Measurements from ENCODE around the gene ARHGAP22. TPM values are rescaled to one million over a fixed set of nuclear protein-coding genes. Genes with fewer than 3 reads are reported as not detected.

The ARHGAP22 gene
- polyA plus RNA-seq, 1 of the 3 experiments (the other 2 are of a cell fraction) = 12.4 TPM

DNA sequence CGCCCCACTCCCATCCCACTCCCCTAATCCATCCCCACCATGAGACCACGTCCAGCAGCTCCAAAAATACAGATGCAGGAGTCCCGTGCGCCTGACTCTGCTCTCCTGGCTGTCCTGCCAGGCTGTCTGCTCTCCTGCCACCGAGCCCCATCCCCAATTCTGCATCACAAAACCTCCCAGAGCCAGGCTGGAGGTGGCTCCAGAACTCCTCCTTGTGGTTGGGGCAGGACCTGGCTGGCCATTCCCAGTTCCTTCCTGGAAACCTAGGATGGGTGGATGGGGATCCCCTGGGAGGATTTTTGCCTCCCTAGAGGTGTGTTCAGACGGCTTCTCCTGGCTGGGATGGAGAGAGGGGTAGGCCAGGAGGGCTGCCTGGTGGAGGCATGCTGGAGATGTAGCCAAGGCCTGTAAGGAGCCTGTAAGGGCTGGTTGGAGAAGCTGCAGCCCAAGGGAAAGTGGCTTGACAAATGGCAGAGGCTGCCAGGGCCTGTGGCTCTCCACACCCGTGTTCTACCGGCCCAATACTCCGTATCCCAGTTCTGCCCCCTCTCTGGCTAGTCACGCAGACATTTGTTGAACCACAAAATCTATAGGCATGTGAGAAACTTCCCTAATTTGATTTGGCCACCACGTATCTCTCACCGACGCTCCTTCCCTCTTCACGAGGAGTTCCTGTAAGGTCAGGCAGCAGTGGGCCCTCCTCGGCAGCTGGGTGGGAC, 99.3 kb downstream of the ARHGAP22 start:
- H3K9me2 ChIP-seq = no peaks in the 10 kb centered on the region
- TF ChIP-seq FOXJ3 (CRISPR knock-in tag; IDR thresholded peaks at IDR 0.05) = no peak
- TF ChIP-seq RAD21 (IDR thresholded peaks at IDR 0.05; ENCODE audit: low read length) = peak; percentile 19; the same call in 1 of the 2 replicates
- DNase-seq = no peak
- no peak overlapping the region for H3K27ac ChIP-seq (ENCODE audit: low read depth in 2 of 2, low read length in 1 of 2)
- WGBS (ENCODE audit: low lambda C conversion rate) = 91% methylated on average over 15 of the region's 15 CpGs
- no peaks in the 10 kb centered on the region for H3K9me3 ChIP-seq
- no peak overlapping the region for H3K9ac ChIP-seq
- peaks cover 0 to 16% of the 10 kb centered on the region in 2 experiments; a peak in 1 of 4 replicates for H3K4me1 ChIP-seq (ENCODE audit: control insufficient read depth in 1 of 2, insufficient read depth in 2 of 2, low read depth in 1 of 2, low read length in 1 of 2)
- no peak overlapping the region for H3K4me2 ChIP-seq
- H3K36me3 ChIP-seq (replicated peaks in 1 of 2; ENCODE audit: control insufficient read depth in 1 of 2, insufficient read depth in 2 of 2, low read length in 1 of 2) = peaks cover 0 to 6% of the 10 kb centered on the region in 2 experiments
- H3K4me3 ChIP-seq (ENCODE audit: low read depth in 2 of 2, low read length in 1 of 2) = no peak overlapping the region
- CTCF ChIA-PET = interaction anchor here (0.6 to 4.1 kb wide), 16 partner anchors 8 to 150 kb away, joined by 3 to 20 read pairs (median 6); no protein-coding TSS in a partner anchor
- H4K20me1 ChIP-seq (ENCODE audit: insufficient read depth) = peaks cover 73% of the 10 kb centered on the region
- POLR2A ChIA-PET = no interaction called here
- H3F3A ChIP-seq (replicated peaks; ENCODE audit: insufficient read depth) = peaks cover 10% of the 10 kb centered on the region
- no peaks in the 10 kb centered on the region for H3K27me3 ChIP-seq (ENCODE audit: insufficient read depth)
- H3K79me2 ChIP-seq (ENCODE audit: insufficient read depth) = peaks cover 94% of the 10 kb centered on the region
- no peak overlapping the region for H2AFZ ChIP-seq (ENCODE audit: low read depth)

DNA sequence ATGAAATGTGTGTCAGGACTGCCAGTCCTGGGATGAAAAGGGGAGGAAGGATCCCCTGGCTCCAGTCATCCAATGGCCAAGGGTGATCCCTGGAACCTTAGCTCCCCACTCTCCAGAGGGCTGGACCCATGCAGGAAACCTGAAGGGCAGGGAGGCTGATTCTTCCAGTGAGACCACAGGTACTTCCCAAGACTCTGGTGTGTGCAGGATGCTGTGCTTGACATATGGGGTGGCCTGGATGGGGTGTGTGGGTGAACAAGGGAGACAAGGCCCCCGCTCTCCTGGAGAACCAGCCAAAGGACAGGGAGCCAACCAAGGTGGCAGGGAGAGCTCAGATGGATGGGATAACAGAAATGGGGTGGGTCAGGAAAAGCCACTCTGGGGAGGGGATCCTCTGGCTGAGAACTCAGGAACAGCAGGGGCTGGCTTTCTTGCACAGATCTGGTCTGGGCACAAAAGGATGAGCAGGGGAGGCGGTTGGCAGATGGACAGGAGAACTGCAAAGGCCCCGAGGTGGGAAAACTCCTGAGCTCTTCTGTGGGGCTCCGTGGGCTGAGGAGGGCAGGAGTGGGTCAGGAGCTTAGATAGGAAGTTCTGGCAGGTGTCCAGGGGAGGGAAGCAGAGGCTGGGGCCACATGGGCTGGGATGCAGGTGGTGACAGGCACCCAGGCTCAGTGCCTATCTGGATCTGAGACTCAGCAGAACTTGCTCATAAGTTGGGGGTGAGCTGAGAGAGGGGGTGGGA, 100.6 kb downstream of the ARHGAP22 start:
- H2AFZ ChIP-seq (ENCODE audit: low read depth) = no peak overlapping the region
- H3K27ac ChIP-seq (ENCODE audit: low read depth in 2 of 2, low read length in 1 of 2) = no peak overlapping the region
- H3K4me3 ChIP-seq (ENCODE audit: low read depth in 2 of 2, low read length in 1 of 2) = no peak overlapping the region
- CTCF ChIA-PET = interaction anchor here (0.8 to 4.1 kb wide), 9 partner anchors 9 to 194 kb away, joined by 3 to 16 read pairs (median 6); no protein-coding TSS in a partner anchor
- DNase-seq = no peak
- no peak overlapping the region for H3K9ac ChIP-seq
- peaks cover 0 to 16% of the 10 kb centered on the region in 2 experiments; a peak in 1 of 4 replicates for H3K4me1 ChIP-seq (ENCODE audit: control insufficient read depth in 1 of 2, insufficient read depth in 2 of 2, low read depth in 1 of 2, low read length in 1 of 2)
- peaks cover 10% of the 10 kb centered on the region for H3F3A ChIP-seq (replicated peaks; ENCODE audit: insufficient read depth)
- H3K79me2 ChIP-seq (ENCODE audit: insufficient read depth) = peaks cover 94% of the 10 kb centered on the region
- H3K9me2 ChIP-seq = no peaks in the 10 kb centered on the region
- peaks cover 0 to 6% of the 10 kb centered on the region in 2 experiments for H3K36me3 ChIP-seq (replicated peaks in 1 of 2; ENCODE audit: control insufficient read depth in 1 of 2, insufficient read depth in 2 of 2, low read length in 1 of 2)
- TF ChIP-seq TCF12 (IDR thresholded peaks at IDR 0.05) (no peak), GABPA (IDR thresholded peaks at IDR 0.05; ENCODE audit: low read depth) (no peak), JUND (IDR thresholded peaks at IDR 0.05) (no peak), ZBTB33 (IDR thresholded peaks at IDR 0.05; ENCODE audit: borderline replicate concordance, low read depth) (no peak), MEF2A (IDR thresholded peaks at IDR 0.05; ENCODE audit: borderline replicate concordance, low read depth) (no peak), ELF1 (IDR thresholded peaks at IDR 0.05) (no peak), EP300 (IDR thresholded peaks at IDR 0.05; ENCODE audit: borderline replicate concordance in 1 of 2, low read depth in 1 of 2, low read length in 1 of 2) (no peak), CTCF (IDR thresholded peaks at IDR 0.05) (no peak), EZH2phosphoT487 (IDR thresholded peaks at IDR 0.05; ENCODE audit: borderline replicate concordance, low read depth) (no peak), FOXJ3 (CRISPR knock-in tag; IDR thresholded peaks at IDR 0.05) (no peak), MXI1 (IDR thresholded peaks at IDR 0.05; ENCODE audit: low read depth, low read length) (no peak), NFIC (IDR thresholded peaks at IDR 0.05; ENCODE audit: borderline replicate concordance) (no peak), YY1 (IDR thresholded peaks at IDR 0.05; ENCODE audit: low read depth) (no peak), SIN3A (IDR thresholded peaks at IDR 0.05; ENCODE audit: borderline replicate concordance, low read depth, low read length) (no peak), FOXM1 (IDR thresholded peaks at IDR 0.05; ENCODE audit: low read depth) (no peak), RAD21 (IDR thresholded peaks at IDR 0.05; ENCODE audit: low read length) (no peak), RXRA (IDR thresholded peaks at IDR 0.05; ENCODE audit: borderline replicate concordance, low read depth) (no peak), NRF1 (IDR thresholded peaks at IDR 0.05; ENCODE audit: low read depth, low read length) (no peak)
- TF ChIP-seq, protein P1, sequence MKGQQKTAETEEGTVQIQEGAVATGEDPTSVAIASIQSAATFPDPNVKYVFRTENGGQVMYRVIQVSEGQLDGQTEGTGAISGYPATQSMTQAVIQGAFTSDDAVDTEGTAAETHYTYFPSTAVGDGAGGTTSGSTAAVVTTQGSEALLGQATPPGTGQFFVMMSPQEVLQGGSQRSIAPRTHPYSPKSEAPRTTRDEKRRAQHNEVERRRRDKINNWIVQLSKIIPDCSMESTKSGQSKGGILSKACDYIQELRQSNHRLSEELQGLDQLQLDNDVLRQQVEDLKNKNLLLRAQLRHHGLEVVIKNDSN (IDR thresholded peaks at IDR 0.05; ENCODE audit: borderline replicate concordance, low read depth) = no peak
- no peaks in the 10 kb centered on the region for H3K9me3 ChIP-seq
- 85% methylated on average over 4 of the region's 4 CpGs for WGBS (ENCODE audit: low lambda C conversion rate)
- no peak overlapping the region for H3K4me2 ChIP-seq
- peaks cover 68% of the 10 kb centered on the region for H4K20me1 ChIP-seq (ENCODE audit: insufficient read depth)
- POLR2A ChIA-PET = no interaction called here
- H3K27me3 ChIP-seq (ENCODE audit: insufficient read depth) = no peaks in the 10 kb centered on the region
